ENCODE data around the gene CCL25. TPM values are rescaled to one million over a fixed set of nuclear protein-coding genes. Genes with fewer than 3 reads are reported as not detected.
A peak's percentile ranks its signal among the peaks of the same experiment; 100 is the strongest.

CCL25 gene
- total and polyA plus RNA-seq, 2 of the 13 experiments (the other 11 are each of a cell fraction or from before 2014, with no cell fraction given), result not detected

- TF ChIP-seq ZXDC (CRISPR knock-in tag; IDR thresholded peaks at IDR 0.05) (no peak), ZNF280D (CRISPR knock-in tag; IDR thresholded peaks at IDR 0.05) (no peak), ZNF160 (CRISPR knock-in tag; IDR thresholded peaks at IDR 0.05) (no peak), ATM (IDR thresholded peaks at IDR 0.05; ENCODE audit: borderline replicate concordance) (no peak), ZBTB42 (CRISPR knock-in tag; IDR thresholded peaks at IDR 0.05) (no peak), SRF (IDR thresholded peaks at IDR 0.05; ENCODE audit: low read depth, low read length) (no peak), ELF3 (CRISPR knock-in tag; IDR thresholded peaks at IDR 0.05) (0 out of 2 replicates have a peak, but pooled peaks have one; percentile 33), SMC3 (IDR thresholded peaks at IDR 0.05; ENCODE audit: low read length) (no peak), ZBTB38 (CRISPR knock-in tag; IDR thresholded peaks at IDR 0.05) (peak; percentile 15; the same call in 1 of the 2 replicates), SP1 (IDR thresholded peaks at IDR 0.05) (no peak), SP1 (CRISPR knock-in tag; IDR thresholded peaks at IDR 0.05) (peak; percentile 57), HCFC1 (IDR thresholded peaks at IDR 0.05; ENCODE audit: low read depth, low read length) (no peak), TRAFD1 (CRISPR knock-in tag; IDR thresholded peaks at IDR 0.05; ENCODE audit: borderline replicate concordance) (no peak), NR2C2 (CRISPR knock-in tag; IDR thresholded peaks at IDR 0.05; ENCODE audit: borderline replicate concordance) (peak; percentile 70), ZNF281 (CRISPR knock-in tag; IDR thresholded peaks at IDR 0.05; ENCODE audit: borderline replicate concordance) (peak; percentile 34; the same call in 1 of the 2 replicates), RAD21 (CRISPR knock-in tag; IDR thresholded peaks at IDR 0.05) (no peak), ZNF777 (CRISPR knock-in tag; IDR thresholded peaks at IDR 0.05) (peak; percentile 23; the same call in 1 of the 2 replicates), JUN (CRISPR knock-in tag; IDR thresholded peaks at IDR 0.05) (no peak)
These were observed 33.2 kb downstream of the CCL25 start (continued) for GRCh38 chr19:8085598-8086408.

Measured in HepG2 (cell line).